Activated CD8-positive, alpha-beta memory T cell treated with anti-CD3 and anti-CD28 coated beads, Interleukin-2, amount 50 U/mL, for 24 hours (primary cell): ENCODE data around the gene TNFSF8.
A peak's percentile ranks its signal among the peaks of the same experiment; 100 is the strongest.

Experiments used
- DNase-seq: peaks from one replicate; pipeline ENCODE4 v3.0.0-alpha.2; 2020; ENCODE audit errors: extremely low read depth

Gene TNFSF8

DNA sequence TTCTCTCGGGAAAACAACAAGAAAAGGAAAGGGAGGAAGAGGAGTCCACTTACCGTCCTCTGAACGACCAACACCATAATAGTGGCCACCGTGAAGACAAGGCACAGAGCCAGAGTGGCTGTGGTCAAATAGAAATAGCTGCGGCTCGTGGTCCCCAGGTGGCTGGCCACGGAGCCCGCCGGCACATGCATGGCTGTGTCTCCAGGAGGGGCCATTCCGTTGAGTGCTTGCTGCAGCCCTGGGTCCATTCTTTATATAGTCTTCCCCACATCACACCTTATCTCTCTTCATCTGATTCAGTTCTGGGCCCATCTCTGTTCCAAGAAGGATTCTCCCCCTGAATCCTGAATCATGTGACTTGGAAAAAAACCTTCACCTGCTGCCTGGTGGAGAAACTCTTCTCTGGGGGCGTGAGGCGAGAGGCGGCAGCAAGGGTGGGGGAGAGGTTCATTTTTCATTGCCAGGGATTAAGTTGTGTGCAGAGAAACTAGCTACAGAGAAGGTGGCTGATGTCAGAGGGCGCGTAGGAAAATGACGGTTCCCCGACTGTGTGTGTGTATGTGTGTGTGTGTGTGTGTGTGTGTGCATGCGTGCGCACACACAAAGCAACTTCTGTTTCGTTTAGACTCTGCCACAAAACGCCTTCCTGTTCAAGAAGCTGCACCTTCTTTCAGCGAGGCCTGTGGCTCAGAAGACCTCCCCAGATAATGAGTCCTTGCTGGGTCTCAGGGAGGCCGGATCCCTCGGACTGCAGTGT is at the start of gene TNFSF8:
Gene TNFSF8 (minus strand): TSS at position 536 of the 757 bp plus-strand sequence. CDS start 288 bp downstream, at position 248.
- peak; percentile 39 for DNase-seq

- DNase-seq: no peak
Measured at GRCh38 chr9:114973216-114973615, 42.8 kb upstream of the TNFSF8 start.

DNA sequence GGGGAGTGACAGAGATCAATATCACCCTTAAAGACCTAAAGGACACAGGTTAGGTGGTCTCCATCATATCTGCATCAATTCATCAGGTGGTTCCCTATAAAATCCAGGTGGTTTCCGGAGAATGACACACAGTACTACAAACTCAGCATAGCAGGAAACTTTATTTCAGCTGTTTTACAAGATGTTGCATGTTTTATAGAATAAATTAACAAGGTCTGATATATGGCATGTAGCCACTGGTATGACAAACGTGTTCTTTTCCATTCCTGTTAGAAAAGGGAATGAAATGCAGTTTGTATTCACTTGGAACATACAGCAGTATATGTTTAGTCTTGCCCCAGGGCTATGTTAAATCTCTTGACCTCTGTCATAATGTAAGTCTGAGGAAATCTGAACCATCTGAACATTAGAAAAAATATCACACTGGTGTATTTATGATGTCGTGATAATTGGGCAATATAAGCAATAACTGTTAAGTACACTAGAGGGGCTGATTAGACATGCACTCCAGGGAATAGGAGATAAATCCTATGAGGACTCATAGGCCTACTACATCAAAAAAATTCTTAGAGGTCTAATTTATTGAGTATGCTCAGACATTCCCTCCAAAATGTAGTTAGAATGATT is 42.2 kb upstream of the TNFSF8 start:
- DNase-seq: no peak

DNA sequence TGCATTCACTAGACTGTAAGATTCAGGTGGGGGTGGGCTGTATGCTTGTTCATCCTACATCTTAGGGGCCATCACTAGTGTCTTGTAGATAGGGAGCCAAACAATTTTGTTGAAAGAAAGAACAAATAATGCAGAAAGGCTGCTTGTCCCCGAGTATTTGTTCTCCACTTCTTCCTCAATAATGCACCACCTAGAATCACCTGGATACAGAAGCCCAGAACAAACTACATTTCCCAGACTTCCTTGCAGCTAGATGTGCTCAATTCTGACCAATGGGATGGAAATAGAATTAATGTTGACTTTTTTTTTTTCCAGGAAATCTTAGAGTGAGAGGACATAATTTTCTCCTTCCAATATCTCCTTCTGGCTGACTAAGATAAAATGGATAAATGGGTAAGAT is 38.9 kb upstream of the TNFSF8 start:
- DNase-seq: no peak

GRCh38 chr9:114968671-114969070 is 38.3 kb upstream of the TNFSF8 start:
- no peak for DNase-seq

DNA sequence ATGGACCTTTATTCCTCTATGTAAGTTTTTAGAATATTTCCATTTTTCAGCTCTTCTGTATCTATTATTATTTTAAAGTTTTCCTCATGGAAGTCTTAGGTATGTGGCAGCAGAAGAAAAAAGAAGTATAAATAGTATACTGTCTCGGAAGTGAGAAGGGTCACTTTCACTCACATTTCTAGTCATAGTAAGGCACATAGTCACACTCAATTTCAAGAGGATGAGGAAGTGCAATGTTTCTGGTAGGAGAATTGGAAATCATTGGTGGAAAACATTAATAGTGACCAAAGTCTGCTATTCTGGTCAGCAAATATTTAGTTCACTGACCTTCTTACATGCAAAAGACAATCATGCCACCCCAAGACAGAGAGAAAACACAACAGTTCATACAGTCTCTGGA is 35.2 kb upstream of the TNFSF8 start:
- no peak for DNase-seq

GRCh38 chr9:114962809-114963208 is 32.4 kb upstream of the TNFSF8 start:
- DNase-seq: no peak

- no peak for DNase-seq
Measured at GRCh38 chr9:114960276-114960675, 29.9 kb upstream of the TNFSF8 start.

DNA sequence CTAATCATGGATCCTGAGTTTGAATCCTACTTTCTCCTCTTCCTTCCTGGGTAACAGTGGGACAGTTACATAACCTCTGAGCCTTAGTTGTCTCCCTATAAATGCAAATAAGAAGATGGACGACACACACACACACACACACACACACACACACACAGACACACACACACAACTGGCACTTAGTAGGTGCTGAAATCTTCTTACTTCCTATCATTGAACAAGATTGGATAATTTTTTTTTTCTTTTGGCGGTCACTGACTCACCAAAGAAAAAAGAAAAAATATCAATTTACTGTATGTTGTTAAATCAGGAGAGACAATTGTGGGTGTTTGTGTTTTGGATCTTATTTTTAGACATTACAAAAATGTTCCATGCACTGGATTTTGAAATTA is 28.4 kb upstream of the TNFSF8 start:
- no peak for DNase-seq

DNA sequence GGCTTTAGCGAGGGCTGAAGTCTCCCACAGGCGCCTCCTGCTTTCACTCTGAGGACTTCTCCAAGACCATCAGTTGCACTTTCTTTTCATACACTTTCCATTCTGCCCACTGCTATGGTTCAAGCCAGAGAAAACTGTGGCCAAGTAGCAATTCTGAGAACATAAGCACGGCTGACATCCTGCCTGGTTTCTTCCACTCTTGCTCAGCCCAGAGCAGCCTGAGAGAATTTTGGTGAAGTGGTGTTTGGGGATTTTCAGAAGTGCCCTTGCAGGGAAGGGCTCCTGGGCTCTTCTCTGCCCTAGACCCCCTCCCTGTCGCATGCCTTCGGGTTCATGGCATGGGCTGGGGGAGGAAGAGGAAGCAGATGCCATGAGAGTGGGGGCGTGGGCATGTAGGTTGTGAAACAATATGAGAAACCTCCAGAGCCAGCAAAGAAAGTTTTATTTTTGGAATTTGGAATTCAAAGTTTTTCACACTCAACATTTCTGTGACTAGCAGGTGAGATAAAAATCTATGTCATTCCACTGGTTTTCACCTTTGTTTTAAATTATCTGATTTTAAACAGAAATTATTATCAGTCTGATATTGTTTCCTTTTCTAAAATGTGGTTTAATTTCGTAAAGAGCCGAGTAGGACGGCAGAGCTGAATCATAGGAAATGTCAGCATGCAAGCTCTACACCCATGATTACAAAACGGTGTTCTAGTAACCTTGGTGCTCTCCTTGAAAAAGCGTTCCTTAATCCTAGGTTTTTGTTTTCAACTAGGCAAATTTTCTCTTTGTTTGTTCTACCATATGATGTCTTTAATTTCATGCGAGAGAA is 27.8 kb upstream of the TNFSF8 start:
- no peak for DNase-seq

DNA sequence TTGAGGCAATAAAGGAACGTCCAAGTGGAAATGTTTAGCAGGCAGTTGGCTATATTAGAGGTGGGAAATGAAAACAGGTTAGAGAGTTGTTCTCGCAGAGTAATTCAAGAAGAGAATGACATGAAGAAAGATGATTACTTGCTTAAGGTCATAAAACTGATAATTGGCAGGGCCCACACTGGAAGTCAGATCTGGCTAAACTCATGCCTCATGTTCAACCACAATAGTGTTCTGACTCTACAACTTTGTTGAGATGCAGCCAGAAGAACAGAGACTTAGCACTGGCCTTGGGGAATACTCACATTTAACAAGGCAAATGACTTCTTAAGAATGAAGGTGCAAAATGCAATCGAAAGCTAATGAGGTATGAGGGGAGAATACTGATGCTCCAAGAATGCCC is 27.2 kb upstream of the TNFSF8 start:
- DNase-seq: no peak

DNA sequence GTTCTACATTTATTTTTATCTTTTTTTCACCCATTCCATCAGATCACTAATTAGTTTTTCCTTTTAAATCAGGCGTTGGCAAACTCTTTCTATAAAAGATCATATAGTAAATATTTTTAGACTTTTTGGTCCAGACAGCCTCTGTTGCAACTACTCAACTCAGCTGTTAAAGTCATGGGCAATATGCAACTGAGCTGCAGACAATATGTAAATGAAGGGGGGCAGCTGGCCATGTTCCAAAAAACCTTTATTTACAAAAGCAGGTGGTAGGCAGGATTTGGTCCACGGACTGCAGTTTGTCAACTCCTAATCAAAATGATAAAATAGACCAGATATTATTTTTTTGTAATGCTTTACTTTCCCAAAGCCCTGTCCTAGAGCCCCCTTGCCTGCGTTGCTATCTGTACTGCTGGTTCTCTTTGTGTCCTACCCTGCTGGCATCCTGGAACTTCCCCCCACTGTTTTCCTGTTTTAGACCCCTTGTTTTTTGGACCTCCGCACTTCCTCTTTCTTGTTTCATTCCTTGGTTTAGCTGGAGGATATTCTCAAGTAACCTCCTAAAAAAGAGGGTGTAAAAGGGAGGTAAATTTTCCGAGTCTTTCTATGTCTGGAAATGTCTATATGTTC is 24.7 kb upstream of the TNFSF8 start:
- no peak for DNase-seq

DNA sequence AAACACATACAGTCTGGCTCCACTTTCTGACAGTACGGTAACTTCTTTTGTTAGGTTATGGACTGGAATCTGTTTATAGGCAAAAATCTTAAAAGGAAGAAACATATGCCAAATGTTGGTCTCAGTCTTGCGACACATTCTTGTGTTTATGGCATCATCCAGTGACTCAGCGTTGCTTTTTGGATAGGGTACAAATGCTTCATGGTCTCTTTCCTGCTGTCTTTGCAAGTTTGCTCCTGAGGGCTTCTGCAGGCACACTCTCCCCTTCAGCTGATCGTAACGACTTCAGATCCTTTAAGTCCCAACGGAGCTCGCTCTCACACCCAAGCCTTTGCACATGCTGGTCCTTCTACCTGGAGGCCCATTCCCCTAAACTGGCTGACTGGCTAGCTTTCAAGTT is 23.6 kb upstream of the TNFSF8 start:
- DNase-seq: no peak

GRCh38 chr9:114953046-114953445 is 22.7 kb upstream of the TNFSF8 start:
- DNase-seq: no peak

DNA sequence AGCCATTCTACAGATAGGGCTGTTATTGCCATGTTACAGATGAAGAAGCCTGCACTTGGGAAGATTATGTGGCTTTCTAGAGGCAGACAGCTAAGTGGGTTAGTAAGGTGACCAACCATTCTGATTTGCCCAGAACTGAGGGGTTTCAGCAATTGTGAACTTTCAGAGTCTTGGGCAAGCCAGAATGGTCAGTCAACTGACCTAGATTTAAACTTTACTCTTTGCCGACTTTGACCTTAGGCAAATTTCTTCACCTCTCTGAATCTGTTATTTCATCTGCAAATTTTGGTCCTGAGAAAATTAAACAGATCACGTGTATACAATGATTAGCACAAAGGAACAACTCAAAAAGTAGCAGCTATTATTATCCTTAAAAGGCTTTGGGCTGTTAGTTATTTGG is 20.4 kb upstream of the TNFSF8 start:
- no peak for DNase-seq

- DNase-seq: no peak
Measured at GRCh38 chr9:114947058-114947457, 16.7 kb upstream of the TNFSF8 start.

- no peak for DNase-seq
Measured at GRCh38 chr9:114945616-114946412, 15.4 kb upstream of the TNFSF8 start.

DNA sequence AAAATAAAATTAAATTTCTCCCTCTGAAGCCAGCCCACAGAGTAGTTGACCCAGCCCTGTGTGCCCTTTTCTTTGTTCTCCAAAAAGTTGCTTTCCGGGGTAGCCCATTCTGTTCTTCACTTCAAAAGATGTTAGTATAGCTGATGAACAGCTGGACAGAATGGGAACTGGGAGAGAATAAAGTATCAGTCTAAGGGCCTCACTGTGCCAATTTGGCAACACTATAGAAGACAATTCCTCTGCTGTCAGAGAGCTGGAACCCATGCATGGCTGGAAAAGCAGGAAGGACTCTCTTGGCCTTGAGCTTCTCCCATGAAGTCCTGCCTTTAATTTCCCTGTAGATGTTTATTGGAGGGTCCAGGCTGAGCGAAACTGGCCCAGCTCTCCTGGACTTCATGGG is 11.0 kb upstream of the TNFSF8 start:
- DNase-seq: no peak

DNA sequence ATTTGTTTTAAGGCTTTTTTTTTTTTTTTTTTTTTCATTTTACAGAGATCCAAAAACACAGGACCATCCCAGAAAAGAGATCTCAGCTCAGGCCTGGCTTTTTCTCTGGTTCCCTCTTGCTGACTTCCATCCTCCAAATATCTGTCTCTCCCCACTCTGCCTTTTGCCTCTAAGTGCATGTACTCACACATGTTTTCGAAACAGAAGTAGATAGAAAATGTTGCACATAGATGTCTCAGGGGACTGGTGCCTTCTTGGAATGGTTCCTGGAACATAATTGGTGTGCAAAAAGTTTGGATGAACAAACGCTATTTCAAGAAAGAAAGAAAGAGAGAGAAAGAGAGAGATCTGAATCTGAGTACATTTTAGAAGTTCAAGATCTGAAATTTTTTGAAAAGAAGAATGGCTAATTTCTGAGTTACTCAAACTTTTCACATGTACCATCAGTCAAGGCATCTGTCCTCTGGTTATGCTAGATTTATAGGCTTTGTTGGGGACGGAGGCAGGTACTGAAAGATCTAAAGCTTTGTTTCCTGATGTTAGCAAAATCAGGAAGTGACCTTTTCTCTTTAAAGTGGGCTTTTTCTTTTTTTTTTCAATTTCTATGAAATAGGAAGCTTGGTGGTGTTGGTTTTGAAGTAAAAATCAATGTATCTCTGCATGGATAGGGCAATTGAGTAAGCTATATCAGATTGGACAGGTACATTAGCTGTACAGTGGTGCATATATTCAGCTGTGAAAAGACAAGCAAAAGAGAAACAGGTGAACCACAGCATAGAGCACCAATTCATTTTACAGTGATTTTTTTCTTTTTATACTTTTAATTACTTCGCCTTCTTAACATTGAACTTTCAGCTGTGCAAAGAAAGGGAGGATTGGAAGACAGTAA is 8.5 kb upstream of the TNFSF8 start:
- no peak for DNase-seq

DNA sequence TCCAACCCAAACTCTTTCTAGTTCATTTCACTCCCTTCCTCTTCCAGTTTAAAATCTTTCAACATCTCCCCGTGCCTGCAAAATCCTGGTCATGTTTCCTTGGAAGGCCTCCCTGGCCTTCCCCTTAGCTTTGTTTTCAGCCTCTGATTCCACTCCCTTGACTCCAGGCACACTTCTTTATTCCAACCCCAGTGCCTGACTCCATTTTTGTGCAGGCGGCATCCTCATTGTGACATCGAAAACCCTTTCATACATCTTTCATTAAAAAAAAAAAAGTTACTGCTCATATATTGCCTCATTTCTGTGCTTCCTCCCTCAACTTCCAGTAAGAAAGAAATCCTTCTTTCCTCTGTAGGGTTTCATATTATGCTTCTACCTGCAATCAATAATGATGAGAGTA is 7.1 kb upstream of the TNFSF8 start:
- DNase-seq: no peak
